ENCODE data around the gene PHYHD1.

Gene PHYHD1

DNA sequence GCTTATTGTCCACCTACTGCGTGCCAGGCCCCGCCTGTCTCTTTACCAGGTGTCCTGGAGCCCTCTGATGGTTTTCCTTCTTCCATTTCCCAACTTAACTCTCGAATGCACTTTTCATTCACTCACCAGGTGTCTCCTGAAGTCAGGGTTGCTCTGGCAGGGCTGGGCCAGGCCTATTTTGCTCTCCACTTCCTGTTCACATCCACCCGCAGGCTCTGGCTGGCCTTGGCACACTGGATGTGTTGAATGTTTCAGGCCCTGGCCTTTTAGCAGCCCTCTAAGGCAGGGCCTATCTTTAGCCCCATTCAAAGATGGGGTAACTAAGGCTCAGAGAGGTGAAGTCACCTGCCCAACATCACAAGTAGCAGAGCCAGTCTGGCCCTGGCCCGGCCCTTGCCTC is 22.4 kb upstream of the PHYHD1 start:
- H3K4me3 ChIP-seq (ENCODE audit: low read depth, low read length), result no peak overlapping the region
- TF ChIP-seq, protein P1, sequence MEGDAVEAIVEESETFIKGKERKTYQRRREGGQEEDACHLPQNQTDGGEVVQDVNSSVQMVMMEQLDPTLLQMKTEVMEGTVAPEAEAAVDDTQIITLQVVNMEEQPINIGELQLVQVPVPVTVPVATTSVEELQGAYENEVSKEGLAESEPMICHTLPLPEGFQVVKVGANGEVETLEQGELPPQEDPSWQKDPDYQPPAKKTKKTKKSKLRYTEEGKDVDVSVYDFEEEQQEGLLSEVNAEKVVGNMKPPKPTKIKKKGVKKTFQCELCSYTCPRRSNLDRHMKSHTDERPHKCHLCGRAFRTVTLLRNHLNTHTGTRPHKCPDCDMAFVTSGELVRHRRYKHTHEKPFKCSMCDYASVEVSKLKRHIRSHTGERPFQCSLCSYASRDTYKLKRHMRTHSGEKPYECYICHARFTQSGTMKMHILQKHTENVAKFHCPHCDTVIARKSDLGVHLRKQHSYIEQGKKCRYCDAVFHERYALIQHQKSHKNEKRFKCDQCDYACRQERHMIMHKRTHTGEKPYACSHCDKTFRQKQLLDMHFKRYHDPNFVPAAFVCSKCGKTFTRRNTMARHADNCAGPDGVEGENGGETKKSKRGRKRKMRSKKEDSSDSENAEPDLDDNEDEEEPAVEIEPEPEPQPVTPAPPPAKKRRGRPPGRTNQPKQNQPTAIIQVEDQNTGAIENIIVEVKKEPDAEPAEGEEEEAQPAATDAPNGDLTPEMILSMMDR (IDR thresholded peaks at IDR 0.05; ENCODE audit: insufficient read depth, low read length, missing control alignments), result no peak
- CTCF ChIA-PET, result interaction anchor here (1.2 kb wide), 1 partner anchor 35 kb away, joined by 3 read pairs; no protein-coding TSS in a partner anchor
- no peak for DNase-seq (ENCODE audit: low read depth, low spot score)
- POLR2A ChIA-PET, result no interaction called here

DNA sequence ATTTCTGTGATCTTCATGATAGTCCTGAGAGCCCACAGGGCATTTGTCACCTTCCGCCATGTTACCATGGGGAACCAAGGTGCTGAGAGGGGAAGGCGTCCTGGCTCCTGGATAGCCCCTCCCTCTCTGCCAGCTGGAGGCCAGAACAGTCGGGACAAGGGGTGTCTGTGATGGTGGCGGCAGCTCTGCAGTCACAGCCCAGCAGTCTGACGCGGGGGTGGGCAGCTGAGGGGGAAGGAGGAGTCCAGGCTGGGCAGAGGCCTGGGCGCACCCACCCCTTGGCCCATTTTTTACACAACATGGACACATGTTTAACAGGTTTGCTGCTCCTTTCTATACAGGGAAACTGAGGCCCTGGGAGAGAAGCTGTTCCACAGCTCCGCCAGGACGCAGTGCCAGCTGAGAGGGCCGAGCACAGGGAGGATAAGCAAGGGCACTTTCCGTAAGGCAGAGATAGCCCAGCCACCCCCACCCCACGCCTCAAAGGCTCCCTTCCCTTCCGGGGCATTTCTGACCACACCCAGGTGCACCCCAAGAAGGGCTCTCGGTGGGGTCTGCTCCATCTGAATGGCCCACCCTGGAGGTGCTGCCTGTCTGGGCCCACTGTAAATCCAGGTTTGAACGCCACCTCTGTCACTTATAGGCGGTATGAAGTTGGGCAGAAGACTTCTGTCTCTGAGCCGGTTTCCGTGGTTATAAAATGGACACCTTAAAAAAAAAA is 21.8 kb upstream of the PHYHD1 start:
- POLR2A ChIA-PET, result no interaction called here
- CTCF ChIA-PET, result interaction anchor here (1.2 kb wide), 1 partner anchor 36 kb away, joined by 3 read pairs; no protein-coding TSS in a partner anchor
- no peak overlapping the region for H3K4me3 ChIP-seq (ENCODE audit: low read depth, low read length)
- TF ChIP-seq, protein P1 (IDR thresholded peaks at IDR 0.05; ENCODE audit: insufficient read depth, low read length, missing control alignments), result no peak
- DNase-seq (ENCODE audit: low read depth, low spot score), result no peak

DNA sequence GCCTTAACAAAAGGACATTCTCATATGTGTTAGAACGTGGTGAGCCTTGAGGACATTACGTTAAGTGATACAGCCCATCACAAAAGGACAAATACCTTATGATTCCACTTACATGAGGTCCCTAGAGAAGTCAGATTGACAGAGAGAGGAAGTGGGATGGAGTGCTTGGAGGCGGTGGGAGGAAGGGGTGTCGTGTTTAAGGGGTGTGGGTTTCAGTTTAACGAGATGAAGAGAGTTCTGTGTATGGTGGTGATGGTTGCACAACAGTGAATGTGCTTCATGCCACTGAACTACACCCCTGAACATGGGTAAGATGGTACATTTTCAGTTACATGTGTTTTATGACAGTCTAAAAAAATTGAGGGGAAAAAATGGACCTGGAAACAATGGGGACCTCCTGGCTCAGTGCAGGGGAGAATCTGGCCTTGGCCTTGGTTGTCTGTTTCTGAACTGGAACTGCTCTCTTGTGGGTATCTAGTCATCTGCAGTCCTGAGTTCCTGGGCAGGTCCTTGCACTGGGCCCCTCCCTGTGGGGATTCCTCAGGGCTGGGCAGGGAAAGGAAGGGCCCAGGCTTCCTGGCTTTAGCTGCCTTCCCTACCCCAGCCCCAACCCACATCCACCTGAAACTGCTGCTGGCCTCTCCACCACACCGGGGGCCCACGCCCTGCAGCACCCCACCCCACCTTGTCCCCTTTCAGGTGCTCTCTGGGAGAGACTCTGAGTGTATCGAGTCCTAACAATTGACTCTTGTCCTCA is 21.0 kb upstream of the PHYHD1 start:
- no peak for DNase-seq (ENCODE audit: low read depth, low spot score)
- TF ChIP-seq, protein P1 (IDR thresholded peaks at IDR 0.05; ENCODE audit: insufficient read depth, low read length, missing control alignments), result no peak
- ChIA-PET POLR2A (no interaction called here), CTCF (interaction anchor here (0.8 to 1.6 kb wide), 2 partner anchors 10 to 29 kb away, joined by 4 read pairs; no protein-coding TSS in a partner anchor)
- no peak overlapping the region for H3K4me3 ChIP-seq (ENCODE audit: low read depth, low read length)

DNA sequence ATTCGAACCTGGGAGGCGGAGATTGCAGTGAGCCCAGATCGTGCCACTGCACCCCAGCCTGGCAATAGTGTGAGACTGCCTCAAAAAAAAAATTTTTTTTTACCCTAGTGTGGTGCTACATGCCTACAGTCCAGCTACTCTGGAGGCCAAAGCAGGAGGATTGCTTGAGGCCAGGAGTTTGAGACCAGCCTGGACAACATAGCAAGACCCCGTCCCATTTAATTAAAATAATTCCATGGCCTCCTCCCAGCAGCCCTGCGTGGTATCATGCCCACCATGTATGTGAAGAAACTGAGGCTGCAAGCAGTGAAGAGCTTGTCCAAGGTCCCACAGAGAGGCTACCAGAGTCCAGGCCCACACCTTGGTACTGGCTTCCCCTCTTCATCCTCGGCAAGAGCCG is 19.4 kb upstream of the PHYHD1 start:
- POLR2A ChIA-PET, result no interaction called here

DNA sequence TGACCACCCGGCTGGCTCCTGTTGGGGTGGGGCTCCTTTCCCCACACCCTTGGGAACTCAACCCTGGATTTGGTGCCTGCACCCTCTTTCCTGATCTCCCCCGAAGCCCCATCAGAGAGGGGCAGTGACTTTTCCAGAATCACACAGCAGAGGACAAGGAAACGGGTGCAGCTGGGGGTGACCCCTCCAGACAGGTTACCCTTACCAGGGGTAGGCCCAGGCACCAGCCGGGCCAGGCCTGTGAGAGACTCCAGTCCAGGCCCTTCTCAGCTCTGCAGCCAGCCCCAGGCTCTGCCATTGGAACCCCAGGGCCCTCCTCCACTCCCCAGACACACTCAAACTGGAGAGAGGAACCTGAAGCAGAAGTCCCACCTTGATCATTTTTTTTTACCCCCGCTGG is 19.0 kb upstream of the PHYHD1 start:
- TF ChIP-seq, protein P1 (IDR thresholded peaks at IDR 0.05; ENCODE audit: insufficient read depth, low read length, missing control alignments), result no peak
- DNase-seq (ENCODE audit: low read depth, low spot score), result no peak
- POLR2A ChIA-PET, result interaction anchor here (0.9 to 1.0 kb wide), 2 partner anchors 15 to 19 kb away, joined by 3 read pairs; no protein-coding TSS in a partner anchor
- CTCF ChIA-PET, result no interaction called here
- H3K4me3 ChIP-seq (ENCODE audit: low read depth, low read length), result no peak overlapping the region

More for the DNA sequence above, 19.4 kb upstream of the PHYHD1 start:
- no peak overlapping the region for H3K4me3 ChIP-seq (ENCODE audit: low read depth, low read length)
- TF ChIP-seq, protein P1 (IDR thresholded peaks at IDR 0.05; ENCODE audit: insufficient read depth, low read length, missing control alignments), result no peak
- CTCF ChIA-PET, result no interaction called here
- no peak for DNase-seq (ENCODE audit: low read depth, low spot score)
